PC-9 (cell line): ENCODE data around the gene CTSW. TPM values are rescaled to one million over a fixed set of nuclear protein-coding genes. Genes with fewer than 3 reads are reported as not detected.
A peak's percentile ranks its signal among the peaks of the same experiment; 100 is the strongest.

Experiments
- BruUV-seq: library from RNA; stranded (reverse); fragments of 400-500 nt; replicated peaks from 2 replicates; lab custom pipeline; 2021; lab: Mats Ljungman, UMichigan
- CTCF ChIA-PET: fragments of 300-600 bp; sonication (Branson Sonifier 250); formaldehyde crosslinking; loops from one replicate; lab custom pipeline; 2022; ENCODE audit warnings: antibody characterized with exemption; lab: Charles Lee
- POLR2A ChIA-PET: fragments of 300-600 bp; sonication (Branson Sonifier 250); formaldehyde crosslinking; loops from one replicate; lab custom pipeline; 2022; ENCODE audit warnings: antibody characterized with exemption; ENCODE audit not compliant: unreplicated experiment; lab: Charles Lee
- DNase-seq, 2 experiments: peaks; one replicate each; pipeline versions ENCODE4 v3.0.0 to v3.0.0-alpha.2; 2015 to 2022; ENCODE audit warnings: mixed read lengths in 1 of 2
- H2AFZ ChIP-seq: fragments of 200-600 bp; sonication (generic); 2 replicates; pipeline ENCODE4 v1.8.1; 2017; ENCODE audit warnings: antibody characterized with exemption
- H3F3A ChIP-seq: fragments of 200-600 bp; sonication (generic); 2 replicates; pipeline ENCODE4 v1.8.1; 2017; ENCODE audit warnings: antibody characterized with exemption, mild to moderate bottlenecking, low read depth; ENCODE audit not compliant: insufficient read depth
- H3K27ac ChIP-seq: fragments of 200-600 bp; sonication (generic); 2 replicates; pipeline ENCODE4 v1.6.1; 2016; ENCODE audit warnings: mixed run types
- H3K27me3 ChIP-seq: fragments of 200-600 bp; sonication (generic); 2 replicates; pipeline ENCODE4 v1.6.1; 2016; ENCODE audit warnings: low read depth, mixed run types; ENCODE audit not compliant: insufficient read depth
- H3K36me3 ChIP-seq: fragments of 200-600 bp; sonication (generic); 2 replicates; pipeline ENCODE4 v1.6.1; 2016; ENCODE audit warnings: low read depth, mixed run types
- H3K4me1 ChIP-seq: fragments of 200-600 bp; sonication (generic); replicated peaks from 2 replicates; pipeline ENCODE4 v1.6.1; 2016; ENCODE audit warnings: mixed run types; ENCODE audit not compliant: insufficient read depth
- H3K4me2 ChIP-seq: fragments of 200-600 bp; sonication (generic); 2 replicates; pipeline ENCODE4 v1.6.1; 2017; ENCODE audit warnings: mixed run types
- H3K4me3 ChIP-seq: fragments of 200-600 bp; sonication (generic); 2 replicates; pipeline ENCODE4 v1.6.1; 2016; ENCODE audit warnings: mixed run types
- H3K79me2 ChIP-seq: fragments of 200-600 bp; sonication (generic); 2 replicates; pipeline ENCODE4 v1.6.1; 2017; ENCODE audit warnings: low read depth, mixed run types
- H3K9me2 ChIP-seq: fragments of 200-600 bp; sonication (generic); 2 replicates; pipeline ENCODE4 v1.8.1; 2017; ENCODE audit warnings: mild to moderate bottlenecking; ENCODE audit not compliant: insufficient read depth
- H3K9me3 ChIP-seq: fragments of 200-600 bp; sonication (generic); 2 replicates; pipeline ENCODE4 v1.8.1; 2016; ENCODE audit warnings: low read depth; ENCODE audit not compliant: insufficient read depth
- H4K20me1 ChIP-seq: fragments of 200-600 bp; sonication (generic); 2 replicates; pipeline ENCODE4 v1.8.1; 2017; ENCODE audit not compliant: insufficient read depth
- EZH2 ChIP-seq: fragments of 200-600 bp; sonication (generic); IDR thresholded peaks from 2 replicates; pipeline ENCODE4 v1.8.0; 2017; ENCODE audit warnings: antibody characterized with exemption, low read depth
- intact Hi-C: fragments of 100-400 bp; cut with micrococcal nuclease; formaldehyde crosslinking; loops from one replicate; pipeline ENCODE4 v1.10.0; 2022; ENCODE audit not compliant: unreplicated experiment
- total RNA-seq: library from RNA; stranded (reverse); gene quantifications from 2 replicates; pipeline ENCODE4 v1.2.3, GENCODE V29; 2021
- TF ChIP-seq, protein P1 (sequence below): fragments of 200-600 bp; sonication (generic); conservative IDR thresholded peaks from 2 replicates; pipeline ENCODE4 v1.6.1; 2017; ENCODE audit warnings: mixed run types, antibody characterized with exemption, mild to moderate bottlenecking, moderate library complexity

CTSW gene
- total RNA-seq, 1 experiment from 2014 or later = not detected

DNA sequence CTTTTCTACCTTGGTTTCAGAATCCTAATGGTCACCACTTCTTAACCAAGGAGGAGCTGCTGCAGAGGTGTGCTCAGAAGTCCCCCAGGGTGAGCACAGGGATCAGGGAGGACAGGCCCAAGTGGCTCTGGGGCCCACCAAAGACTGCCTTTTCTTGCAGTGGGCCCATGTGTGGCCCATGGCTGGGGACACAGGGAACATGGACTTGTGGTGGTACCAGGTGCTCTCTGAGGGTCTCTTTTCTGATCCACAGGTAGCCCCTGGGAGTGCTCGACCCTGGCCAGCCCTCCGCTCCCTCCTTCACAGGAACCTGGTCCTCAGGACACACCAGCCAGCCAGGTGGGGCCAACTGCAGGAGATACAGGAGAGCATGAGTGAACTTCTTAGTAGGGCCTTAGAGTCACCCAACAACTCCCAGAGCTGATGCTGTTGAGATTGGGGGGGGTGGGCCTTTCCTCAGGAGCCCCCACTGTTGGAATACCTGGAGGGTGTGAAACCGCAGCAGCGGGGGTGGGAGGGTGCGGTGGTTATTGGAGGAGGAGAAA is 17.4 kb upstream of the CTSW start:
- DNase-seq = peak in 1 of 2 experiments; percentile 28
- Histone ChIP-seq H3K9me3 (no peaks in the 10 kb centered on the region), H3K4me1 (peaks cover 13% of the 10 kb centered on the region), H3K27me3 (no peaks in the 10 kb centered on the region), H3K36me3 (peaks cover 23% of the 10 kb centered on the region), H3K79me2 (peaks cover 31% of the 10 kb centered on the region), H3F3A (peaks cover 35% of the 10 kb centered on the region), H3K4me3 (peak overlapping the region; percentile 96; the same call in 1 of the 2 replicates), H3K4me2 (peak overlapping the region; percentile 88), H3K27ac (no peak overlapping the region), H4K20me1 (peaks cover 2% of the 10 kb centered on the region), H3K9me2 (no peaks in the 10 kb centered on the region), H2AFZ (no peak overlapping the region)
- intact Hi-C loops = no loop called here
- no TSS peak for BruUV-seq
- POLR2A ChIA-PET = interaction anchor here (0.5 kb wide), 1 partner anchor 451 kb away, joined by 6 read pairs; no protein-coding TSS in a partner anchor
- TF ChIP-seq, protein P1, sequence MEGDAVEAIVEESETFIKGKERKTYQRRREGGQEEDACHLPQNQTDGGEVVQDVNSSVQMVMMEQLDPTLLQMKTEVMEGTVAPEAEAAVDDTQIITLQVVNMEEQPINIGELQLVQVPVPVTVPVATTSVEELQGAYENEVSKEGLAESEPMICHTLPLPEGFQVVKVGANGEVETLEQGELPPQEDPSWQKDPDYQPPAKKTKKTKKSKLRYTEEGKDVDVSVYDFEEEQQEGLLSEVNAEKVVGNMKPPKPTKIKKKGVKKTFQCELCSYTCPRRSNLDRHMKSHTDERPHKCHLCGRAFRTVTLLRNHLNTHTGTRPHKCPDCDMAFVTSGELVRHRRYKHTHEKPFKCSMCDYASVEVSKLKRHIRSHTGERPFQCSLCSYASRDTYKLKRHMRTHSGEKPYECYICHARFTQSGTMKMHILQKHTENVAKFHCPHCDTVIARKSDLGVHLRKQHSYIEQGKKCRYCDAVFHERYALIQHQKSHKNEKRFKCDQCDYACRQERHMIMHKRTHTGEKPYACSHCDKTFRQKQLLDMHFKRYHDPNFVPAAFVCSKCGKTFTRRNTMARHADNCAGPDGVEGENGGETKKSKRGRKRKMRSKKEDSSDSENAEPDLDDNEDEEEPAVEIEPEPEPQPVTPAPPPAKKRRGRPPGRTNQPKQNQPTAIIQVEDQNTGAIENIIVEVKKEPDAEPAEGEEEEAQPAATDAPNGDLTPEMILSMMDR = no peak
- CTCF ChIA-PET = interaction anchor here (0.6 kb wide), 1 partner anchor 23 kb away, joined by 5 read pairs; no protein-coding TSS in a partner anchor

DNA sequence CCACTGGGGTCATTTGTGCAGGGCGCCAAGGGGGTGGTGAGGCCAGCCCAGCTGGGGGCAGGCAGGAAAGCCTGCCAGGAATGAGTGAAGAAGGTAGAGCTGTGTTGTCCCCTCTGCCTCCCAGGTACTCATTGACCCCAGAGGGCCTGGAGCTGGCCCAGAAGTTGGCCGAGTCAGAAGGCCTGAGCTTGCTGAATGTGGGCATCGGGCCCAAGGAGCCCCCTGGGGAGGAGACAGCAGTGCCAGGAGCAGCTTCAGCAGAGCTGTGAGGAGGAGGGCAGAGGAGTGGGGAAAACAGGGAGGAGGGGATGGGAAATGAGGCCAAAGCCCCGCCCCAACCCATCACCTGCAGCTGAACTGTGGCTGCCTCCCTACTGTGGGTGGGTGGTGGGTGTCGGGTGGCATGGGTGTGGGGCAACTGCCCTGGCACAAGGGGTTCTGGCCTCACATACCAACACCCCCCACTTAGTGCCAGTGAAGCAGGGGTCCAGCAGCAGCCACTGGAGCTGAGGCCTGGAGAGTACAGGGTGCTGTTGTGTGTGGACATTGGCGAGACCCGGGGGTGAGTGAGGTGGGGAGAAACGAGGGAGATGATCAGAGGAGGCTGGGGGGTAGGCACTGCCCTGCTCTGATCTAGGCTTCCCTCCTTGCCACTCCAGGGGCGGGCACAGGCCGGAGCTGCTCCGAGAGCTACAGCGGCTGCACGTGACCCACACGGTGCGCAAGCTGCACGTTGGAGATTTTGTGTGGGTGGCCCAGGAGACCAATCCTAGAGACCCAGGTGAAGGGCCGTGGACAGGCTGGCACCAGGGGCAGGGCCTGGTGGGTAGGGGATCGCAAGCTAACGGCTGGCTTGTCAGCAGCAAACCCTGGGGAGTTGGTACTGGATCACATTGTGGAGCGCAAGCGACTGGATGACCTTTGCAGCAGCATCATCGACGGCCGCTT is 16.4 kb upstream of the CTSW start:
- H3K79me2 ChIP-seq = peaks cover 24% of the 10 kb centered on the region
- peak in 1 of 2 experiments; percentile 21 for DNase-seq
- BruUV-seq = no TSS peak
- peaks cover 23% of the 10 kb centered on the region for H3K36me3 ChIP-seq
- no peaks in the 10 kb centered on the region; the same call in 1 of the 2 replicates for H4K20me1 ChIP-seq
- no peak overlapping the region for H2AFZ ChIP-seq
- peaks cover 37% of the 10 kb centered on the region for H3F3A ChIP-seq
- no peaks in the 10 kb centered on the region for H3K9me3 ChIP-seq
- no peaks in the 10 kb centered on the region for H3K27me3 ChIP-seq
- no peaks in the 10 kb centered on the region for H3K9me2 ChIP-seq
- peaks cover 13% of the 10 kb centered on the region for H3K4me1 ChIP-seq
- ChIA-PET POLR2A (interaction anchor here (0.5 kb wide), 1 partner anchor 450 kb away, joined by 6 read pairs; no protein-coding TSS in a partner anchor), CTCF (interaction anchor here (0.5 kb wide), 1 partner anchor 134 kb away, joined by 21 read pairs; no protein-coding TSS in a partner anchor)
- TF ChIP-seq, protein P1 = no peak
- no peak for TF ChIP-seq EZH2
- no peak overlapping the region for H3K4me3 ChIP-seq
- H3K27ac ChIP-seq = no peak overlapping the region
- no peak overlapping the region for H3K4me2 ChIP-seq
- intact Hi-C loops = no loop called here

DNA sequence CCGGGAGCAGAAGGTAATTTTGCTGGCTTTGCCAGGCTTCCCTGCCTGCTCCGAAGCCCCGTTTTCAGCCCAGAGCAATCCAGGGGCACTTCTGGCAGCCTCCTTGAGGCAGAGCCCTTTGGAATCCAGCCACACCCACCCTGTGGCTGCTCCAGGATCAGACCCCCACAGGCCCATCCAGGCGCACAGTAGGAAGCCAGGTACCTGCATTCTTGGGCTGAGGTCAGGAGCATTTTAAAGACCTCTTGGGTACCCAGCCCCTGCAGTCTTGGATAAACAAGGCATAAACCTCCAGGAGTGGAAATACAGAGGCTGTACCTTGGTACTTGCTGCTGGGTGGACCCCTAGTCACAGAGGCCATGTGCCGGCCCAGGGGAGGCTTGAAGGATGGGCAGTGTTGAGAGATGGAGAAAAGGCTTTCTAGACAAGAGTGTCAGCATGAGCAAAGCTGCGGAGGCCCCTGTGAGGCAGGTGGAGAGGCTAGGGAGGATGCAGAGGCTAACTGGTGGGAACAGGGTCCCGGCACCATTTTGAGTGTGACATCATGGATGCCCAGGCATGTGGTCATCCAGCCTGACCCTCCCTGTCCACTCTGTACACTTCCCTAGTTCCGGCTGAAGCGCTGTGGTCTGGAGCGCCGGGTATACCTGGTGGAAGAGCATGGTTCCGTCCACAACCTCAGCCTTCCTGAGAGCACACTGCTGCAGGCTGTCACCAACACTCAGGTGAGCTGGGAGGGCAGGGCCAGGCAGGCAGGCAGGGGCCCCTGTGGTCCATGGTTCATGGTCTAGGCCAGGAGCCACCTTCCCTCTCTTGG is 15.5 kb upstream of the CTSW start:
- peaks cover 38% of the 10 kb centered on the region for H3F3A ChIP-seq
- no peak overlapping the region for H2AFZ ChIP-seq
- no peak overlapping the region for H3K4me2 ChIP-seq
- peaks cover 13% of the 10 kb centered on the region for H3K4me1 ChIP-seq
- TF ChIP-seq EZH2 = no peak
- TF ChIP-seq, protein P1 = no peak
- H3K36me3 ChIP-seq = peaks cover 23% of the 10 kb centered on the region
- H3K4me3 ChIP-seq = no peak overlapping the region
- no peaks in the 10 kb centered on the region for H3K9me3 ChIP-seq
- no peak overlapping the region for H3K27ac ChIP-seq
- no TSS peak for BruUV-seq
- H3K27me3 ChIP-seq = no peaks in the 10 kb centered on the region
- H3K9me2 ChIP-seq = no peaks in the 10 kb centered on the region
- peaks cover 24% of the 10 kb centered on the region for H3K79me2 ChIP-seq
- DNase-seq = no peak
- ChIA-PET CTCF (interaction anchor here (0.5 kb wide), 1 partner anchor 135 kb away, joined by 21 read pairs; no protein-coding TSS in a partner anchor), POLR2A (no interaction called here)
- no peaks in the 10 kb centered on the region; the same call in 1 of the 2 replicates for H4K20me1 ChIP-seq
- intact Hi-C loops = no loop called here
